C4-2B (cell line): ENCODE measurements around the gene MUC5AC.
"Not testable (repeated sequence)": the region's sequence is repeated elsewhere in the genome, so short reads cannot be mapped to it uniquely, and the experiment has no call there.

Experiments used
- H3K27ac ChIP-seq: fragments of 450-650 bp; 2 replicates; pipeline ENCODE4 v1.5.1; 2017
- CTCF ChIP-seq: fragments of 450-650 bp; conservative IDR thresholded peaks from 2 replicates; pipeline ENCODE4 v1.5.1; 2017; ENCODE audit warnings: mild to moderate bottlenecking
- ZFX ChIP-seq: fragments of 450-650 bp; IDR thresholded peaks from 2 replicates; pipeline ENCODE4 v1.6.1; 2017

MUC5AC gene

DNA sequence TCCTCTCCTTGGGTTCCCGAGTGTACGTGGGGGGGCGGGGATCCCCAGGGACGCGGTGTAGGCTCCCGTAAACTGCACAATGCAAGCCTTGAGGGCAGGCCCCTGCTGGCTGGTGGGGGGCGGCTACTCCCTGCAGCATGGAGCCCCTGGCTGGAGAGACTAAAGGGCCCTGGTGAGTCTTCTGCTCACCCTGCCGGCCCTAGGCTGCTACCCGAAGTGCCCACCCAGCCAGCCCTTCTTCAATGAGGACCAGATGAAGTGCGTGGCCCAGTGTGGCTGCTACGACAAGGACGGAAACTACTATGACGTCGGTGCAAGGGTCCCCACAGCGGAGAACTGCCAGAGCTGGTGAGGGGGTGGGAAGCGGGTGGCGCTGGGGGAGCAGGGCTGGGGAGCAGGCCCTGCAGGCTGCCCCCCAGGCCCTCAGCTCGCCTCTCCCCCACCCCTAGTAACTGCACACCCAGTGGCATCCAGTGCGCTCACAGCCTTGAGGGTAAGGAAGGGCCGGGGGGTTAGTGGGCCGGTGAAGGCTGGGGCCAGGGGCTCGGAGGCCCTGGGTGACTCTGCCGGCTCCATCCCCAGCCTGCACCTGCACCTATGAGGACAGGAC, 81.9 kb downstream of the MUC5AC start:
- TF ChIP-seq ZFX, result no peak
- TF ChIP-seq CTCF, result no peak

DNA sequence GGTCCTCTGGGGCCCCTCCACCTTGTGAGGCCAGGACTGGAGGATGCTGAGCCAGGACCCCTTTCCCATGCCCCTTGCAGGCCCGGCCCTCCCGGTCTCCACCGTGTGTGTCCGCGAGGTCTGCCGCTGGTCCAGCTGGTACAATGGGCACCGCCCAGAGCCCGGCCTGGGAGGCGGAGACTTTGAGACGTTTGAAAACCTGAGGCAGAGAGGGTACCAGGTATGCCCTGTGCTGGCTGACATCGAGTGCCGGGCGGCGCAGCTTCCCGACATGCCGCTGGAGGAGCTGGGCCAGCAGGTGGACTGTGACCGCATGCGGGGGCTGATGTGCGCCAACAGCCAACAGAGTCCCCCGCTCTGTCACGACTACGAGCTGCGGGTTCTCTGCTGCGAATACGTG, 83.0 kb downstream of the MUC5AC start:
- TF ChIP-seq CTCF, result no peak
- TF ChIP-seq ZFX, result no peak
- no peak overlapping the region for H3K27ac ChIP-seq

More for the DNA sequence above, 81.9 kb downstream of the MUC5AC start:
- no peak overlapping the region for H3K27ac ChIP-seq

DNA sequence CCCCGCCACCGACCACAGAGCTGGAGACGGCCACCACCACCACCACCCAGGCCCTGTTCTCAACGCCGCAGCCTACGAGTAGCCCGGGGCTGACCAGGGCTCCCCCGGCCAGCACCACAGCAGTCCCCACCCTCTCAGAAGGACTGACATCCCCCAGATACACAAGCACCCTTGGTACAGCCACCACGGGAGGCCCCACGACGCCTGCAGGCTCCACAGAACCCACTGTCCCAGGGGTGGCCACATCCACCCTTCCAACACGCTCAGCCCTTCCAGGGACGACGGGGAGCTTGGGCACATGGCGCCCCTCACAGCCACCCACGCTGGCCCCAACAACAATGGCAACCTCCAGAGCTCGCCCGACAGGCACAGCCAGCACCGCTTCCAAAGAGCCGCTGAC, 84.0 kb downstream of the MUC5AC start:
- TF ChIP-seq ZFX (no peak), CTCF (no peak)
- H3K27ac ChIP-seq, result no peak overlapping the region

- no peak overlapping the region for H3K27ac ChIP-seq
- TF ChIP-seq ZFX (no peak), CTCF (no peak)
These were observed 84.5 kb downstream of the MUC5AC start for GRCh38 chr11:1242289-1242688.

- H3K27ac ChIP-seq, result not testable (repeated sequence)
These were observed 85.0 kb downstream of the MUC5AC start for GRCh38 chr11:1242751-1243150.

DNA sequence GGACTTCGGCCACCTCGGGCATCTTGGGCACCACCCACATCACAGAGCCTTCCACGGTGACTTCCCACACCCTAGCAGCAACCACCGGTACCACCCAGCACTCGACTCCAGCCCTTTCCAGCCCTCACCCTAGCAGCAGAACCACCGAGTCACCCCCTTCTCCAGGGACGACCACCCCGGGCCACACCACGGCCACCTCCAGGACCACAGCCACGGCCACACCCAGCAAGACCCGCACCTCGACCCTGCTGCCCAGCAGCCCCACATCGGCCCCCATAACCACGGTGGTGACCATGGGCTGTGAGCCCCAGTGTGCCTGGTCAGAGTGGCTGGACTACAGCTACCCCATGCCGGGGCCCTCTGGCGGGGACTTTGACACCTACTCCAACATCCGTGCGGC, 85.8 kb downstream of the MUC5AC start:
- not testable (repeated sequence) for H3K27ac ChIP-seq

DNA sequence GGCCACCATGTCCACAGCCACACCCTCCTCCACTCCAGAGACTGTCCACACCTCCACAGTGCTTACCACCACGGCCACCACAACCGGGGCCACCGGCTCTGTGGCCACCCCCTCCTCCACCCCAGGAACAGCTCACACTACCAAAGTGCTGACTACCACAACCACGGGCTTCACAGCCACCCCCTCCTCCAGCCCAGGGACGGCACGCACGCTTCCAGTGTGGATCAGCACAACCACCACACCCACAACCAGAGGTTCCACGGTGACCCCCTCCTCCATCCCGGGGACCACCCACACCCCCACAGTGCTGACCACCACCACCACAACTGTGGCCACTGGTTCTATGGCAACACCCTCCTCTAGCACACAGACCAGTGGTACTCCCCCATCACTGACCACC, 86.8 kb downstream of the MUC5AC start:
- not testable (repeated sequence) for H3K27ac ChIP-seq

- not testable (repeated sequence) for H3K27ac ChIP-seq
These were observed 88.0 kb downstream of the MUC5AC start for GRCh38 chr11:1245717-1246116.

DNA sequence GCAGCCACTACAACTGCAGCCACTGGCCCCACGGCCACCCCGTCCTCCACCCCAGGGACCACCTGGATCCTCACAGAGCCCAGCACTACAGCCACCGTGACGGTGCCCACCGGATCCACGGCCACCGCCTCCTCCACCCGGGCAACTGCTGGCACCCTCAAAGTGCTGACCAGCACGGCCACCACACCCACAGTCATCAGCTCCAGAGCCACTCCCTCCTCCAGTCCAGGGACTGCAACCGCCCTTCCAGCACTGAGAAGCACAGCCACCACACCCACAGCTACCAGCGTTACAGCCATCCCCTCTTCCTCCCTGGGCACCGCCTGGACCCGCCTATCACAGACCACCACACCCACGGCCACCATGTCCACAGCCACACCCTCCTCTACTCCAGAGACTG, 88.5 kb downstream of the MUC5AC start:
- H3K27ac ChIP-seq, result not testable (repeated sequence)

GRCh38 chr11:1247026-1247425, 89.3 kb downstream of the MUC5AC start:
- H3K27ac ChIP-seq, result not testable (repeated sequence)

GRCh38 chr11:1248951-1249350, 91.2 kb downstream of the MUC5AC start:
- not testable (repeated sequence) for H3K27ac ChIP-seq

DNA sequence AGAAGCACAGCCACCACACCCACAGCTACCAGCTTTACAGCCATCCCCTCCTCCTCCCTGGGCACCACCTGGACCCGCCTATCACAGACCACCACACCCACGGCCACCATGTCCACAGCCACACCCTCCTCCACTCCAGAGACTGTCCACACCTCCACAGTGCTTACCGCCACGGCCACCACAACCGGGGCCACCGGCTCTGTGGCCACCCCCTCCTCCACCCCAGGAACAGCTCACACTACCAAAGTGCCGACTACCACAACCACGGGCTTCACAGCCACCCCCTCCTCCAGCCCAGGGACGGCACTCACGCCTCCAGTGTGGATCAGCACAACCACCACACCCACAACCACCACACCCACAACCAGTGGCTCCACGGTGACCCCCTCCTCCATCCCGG, 92.7 kb downstream of the MUC5AC start:
- H3K27ac ChIP-seq, result not testable (repeated sequence)
